ENCODE measurements around the gene TBCC.
"Not testable (repeated sequence)": the region's sequence is repeated elsewhere in the genome, so short reads cannot be mapped to it uniquely, and the experiment has no call there.

TBCC gene

GRCh38 chr6:42769836-42770235 is 23.9 kb upstream of the TBCC start:
- no peak for DNase-seq

DNA sequence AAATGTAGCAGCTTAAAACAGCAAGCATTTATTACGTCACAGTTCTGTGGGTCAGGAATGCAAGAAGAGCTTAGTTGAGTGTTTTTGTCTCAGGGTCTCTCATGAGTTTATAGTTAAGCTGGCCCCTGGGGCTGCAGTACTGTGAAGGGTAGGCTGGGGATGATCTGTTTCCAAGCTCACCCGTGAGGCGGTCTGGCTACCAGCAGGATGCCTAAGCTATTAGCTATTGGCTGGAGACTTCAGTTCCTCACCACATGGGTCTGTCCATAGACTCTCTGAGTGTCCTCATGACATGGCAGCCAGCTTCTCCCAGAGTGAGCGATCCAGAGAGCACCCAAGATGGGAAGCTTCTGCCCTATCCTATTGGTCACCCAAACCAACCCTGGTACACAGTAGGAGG is 23.1 kb upstream of the TBCC start:
- DNase-seq: no peak

- no peak for DNase-seq
These were observed 20.3 kb upstream of the TBCC start for GRCh38 chr6:42766163-42766670.

GRCh38 chr6:42764911-42765648 is 19.2 kb upstream of the TBCC start:
- no peak for DNase-seq

DNA sequence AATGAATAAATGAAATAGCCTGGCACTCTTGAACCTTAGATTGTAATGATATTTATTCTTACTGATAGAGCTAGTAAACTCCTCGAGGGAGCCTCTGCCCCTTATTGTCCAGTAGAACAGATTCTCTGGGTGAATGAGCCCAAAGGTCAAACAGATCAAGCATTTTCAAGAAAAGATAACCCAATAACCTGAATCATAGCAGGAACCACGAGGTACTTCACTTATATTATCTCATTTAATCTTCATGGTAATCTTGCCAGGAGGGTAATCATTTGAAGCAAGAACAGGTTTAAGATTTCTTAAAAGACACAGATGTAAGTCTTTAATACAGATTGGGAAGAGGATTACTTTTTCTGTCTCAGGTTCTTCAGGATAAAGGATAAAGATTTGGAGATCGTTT is 17.0 kb upstream of the TBCC start:
- no peak for DNase-seq

GRCh38 chr6:42762426-42762859 is 16.5 kb upstream of the TBCC start:
- no peak for DNase-seq

DNA sequence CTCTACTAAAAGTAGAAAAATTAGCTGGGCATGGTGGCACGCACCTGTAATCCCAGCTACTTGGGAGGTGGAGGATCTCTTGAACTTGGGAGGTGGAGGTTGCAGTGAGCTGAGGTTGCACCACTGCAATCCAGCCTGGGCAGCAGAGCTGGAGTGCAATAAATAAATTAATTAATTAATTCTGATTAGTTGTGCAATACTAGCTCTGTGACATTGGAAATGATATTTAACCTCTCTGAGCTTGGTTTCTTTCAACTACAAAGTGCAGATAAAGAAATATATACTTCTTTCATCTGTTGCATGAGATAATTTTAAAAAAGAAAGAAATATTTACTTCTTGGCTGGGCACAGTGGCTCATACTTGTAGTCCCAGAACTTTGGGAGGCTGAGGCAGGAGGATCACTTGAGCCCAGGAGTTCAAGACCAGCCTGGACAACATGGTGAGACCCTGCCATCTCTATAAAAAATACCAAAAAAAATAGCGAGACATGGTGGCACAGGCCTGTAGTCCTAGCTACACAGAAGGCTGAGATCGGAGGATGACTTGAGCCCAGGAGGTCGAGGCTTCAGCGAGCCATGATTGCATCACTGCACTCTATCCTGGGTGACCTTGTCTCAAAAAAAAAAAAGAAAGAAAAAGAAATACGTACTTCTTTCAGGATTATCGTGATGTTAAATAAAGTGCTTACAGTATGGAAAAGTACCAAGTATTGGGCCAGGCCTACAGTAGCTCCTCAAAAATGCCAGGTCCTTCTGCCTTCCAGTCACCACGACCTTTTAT is 15.6 kb upstream of the TBCC start:
- DNase-seq: no peak

DNA sequence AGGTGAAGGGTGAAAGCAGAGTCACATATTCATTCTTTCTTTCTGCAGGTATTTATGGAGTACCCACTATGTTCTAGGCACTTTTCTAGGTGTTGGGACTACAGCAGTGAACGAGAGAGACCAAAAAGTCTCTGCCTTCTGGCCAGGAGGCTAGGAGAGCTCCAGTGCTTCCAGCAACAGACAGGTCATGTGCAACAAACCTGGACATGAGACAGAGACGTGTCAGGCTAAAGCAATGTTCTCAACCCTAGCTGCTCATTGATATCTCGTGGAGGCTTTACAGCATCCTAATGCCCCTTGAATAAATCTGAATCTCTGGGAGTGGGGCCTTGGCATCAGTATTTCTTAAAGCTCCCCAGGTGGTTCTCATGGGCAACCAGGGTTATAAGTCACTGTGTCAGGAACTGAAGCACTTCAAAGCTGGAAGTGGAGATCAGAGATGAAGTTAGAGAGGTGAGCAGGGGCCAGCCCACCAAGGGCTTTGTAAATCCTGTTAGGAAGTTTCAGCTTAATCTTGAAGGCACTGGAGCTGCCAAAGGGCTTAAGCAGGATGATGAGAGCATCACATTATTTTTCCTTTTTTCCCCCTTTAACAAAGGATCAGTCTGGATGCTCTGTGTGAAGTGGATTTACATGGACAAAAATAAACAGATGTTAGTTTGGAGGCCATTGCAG is 13.0 kb upstream of the TBCC start:
- no peak for DNase-seq

DNA sequence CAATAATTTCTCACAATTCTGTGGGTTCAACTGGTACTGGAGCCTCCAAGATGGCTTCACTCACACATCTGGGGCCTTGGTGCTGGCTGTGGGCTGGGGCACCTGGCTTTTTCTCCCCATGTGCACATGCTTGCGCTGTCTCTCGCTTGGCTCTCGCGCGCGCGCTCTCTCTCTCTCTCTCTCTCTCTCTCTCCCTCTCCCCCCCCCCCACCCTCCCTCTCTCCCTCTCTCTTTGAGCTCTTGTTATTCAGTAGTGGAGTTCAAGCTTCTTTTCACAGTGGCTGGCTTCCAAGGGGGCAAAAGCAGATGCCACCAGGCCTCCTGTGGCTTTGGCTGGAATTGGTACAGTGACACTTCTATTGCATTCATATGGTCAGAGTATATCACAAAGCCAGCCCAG is 10.8 kb upstream of the TBCC start:
- no peak for DNase-seq

GRCh38 chr6:42754759-42755158 is 8.9 kb upstream of the TBCC start:
- DNase-seq: no peak

GRCh38 chr6:42751055-42751454 is 5.2 kb upstream of the TBCC start:
- DNase-seq: no peak

DNA sequence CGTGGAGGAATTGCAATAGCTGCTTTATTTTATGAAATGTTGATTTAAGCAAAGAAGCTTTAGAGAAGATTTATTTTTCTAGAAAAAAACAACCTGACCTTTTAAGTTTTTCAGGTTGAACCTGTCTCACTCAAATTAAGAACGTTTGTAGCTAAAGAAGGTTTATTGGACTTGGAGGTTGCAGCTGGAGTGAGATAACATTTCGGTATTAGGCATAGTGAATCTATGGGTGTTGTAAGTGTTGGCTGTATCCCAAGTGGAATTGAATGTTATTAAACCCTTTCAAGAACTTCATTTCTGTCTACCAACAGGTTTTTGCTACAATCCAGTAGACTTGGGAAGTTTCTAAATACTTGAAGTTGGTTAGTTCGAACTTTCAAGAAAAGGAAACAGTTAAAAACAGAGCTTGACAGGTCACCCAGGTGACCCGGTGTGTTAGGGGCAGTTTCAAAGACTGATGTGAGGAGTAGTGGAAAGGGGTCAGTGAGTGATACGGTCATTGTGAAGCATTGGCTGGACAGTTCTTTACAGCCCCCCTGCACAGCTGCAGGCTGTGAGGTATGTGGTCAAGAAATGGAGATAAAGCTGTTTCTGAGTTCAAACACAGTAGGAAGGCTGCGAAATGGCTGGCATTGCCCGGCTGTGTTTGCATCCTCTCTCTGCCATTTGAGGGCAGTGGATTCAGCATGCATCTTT is 2.4 kb upstream of the TBCC start:
- no peak for DNase-seq

DNA sequence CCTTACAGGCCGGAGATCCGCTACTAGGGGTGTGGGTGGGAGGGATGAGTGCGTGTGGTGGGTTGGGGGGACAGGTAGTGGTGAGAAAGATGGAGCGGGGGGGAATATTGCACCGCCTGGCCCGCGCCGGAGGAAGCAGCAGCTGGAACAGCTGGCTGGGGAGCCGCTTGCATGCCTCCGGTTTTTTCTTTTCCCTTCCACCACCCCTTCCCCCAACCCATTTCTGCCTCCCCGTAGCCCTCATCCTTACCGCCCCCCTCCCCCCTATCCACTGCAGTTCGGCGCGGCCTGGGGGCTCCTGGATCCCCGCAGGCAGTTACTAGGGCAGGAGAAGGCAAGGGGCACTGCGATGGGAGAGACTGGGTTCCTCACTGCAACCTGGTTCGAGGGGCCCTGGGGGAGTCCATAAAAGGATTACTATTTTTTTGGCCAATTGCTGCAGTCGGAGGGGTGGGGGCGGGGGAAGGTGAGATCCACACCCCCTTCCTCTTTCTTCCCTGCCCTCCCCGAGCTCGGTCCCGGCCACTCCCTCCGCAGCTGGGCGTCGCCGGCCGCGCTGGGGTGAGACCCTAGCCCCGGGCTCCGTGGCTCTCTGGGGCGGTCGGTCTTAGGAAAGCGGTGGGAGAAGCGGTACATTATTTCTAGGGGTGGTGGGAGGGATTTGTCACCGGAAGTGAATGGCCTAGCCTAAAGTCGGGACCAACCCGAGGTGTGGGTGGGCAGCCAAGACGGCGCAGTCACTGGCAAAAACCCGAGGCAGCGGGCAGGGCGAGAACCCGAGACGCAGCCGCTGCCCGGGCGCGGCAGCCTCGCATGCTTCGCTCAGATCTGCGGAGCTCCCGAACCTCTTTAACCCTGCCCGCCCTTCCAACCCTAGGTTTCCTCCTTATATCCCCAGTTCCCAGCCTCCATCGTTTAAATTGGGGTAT is 824 bp upstream of the TBCC start:
- peak; percentile 68 to 75 for DNase-seq

- peak; percentile 5 to 13 for DNase-seq
These were observed 742 bp downstream of the TBCC start for GRCh38 chr6:42745083-42745639.

DNA sequence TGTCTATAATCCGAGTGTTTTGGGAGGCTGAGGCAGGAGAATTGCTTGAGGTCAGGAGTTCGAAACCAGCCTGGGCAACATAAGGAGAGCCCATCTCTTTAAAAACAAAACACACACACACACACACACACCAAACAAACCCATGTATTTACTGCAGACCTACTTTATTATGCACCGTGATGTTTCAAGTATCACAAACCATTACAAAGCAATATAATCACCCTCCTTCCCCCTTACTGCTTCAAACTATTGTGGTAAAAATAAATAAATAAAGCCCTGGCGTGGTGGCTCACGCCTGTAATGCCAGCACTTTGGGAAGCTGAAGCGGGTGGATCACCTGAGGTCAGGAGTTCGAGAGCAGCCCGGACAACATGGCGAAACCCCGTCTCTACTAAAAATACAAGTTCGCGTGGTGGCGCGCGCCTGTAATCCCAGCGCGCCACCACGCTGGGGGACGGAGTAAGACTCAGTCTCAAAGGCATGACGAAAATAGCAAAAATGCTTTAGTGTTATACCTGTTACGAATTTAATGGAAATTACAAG is 1.5 kb downstream of the TBCC start:
- DNase-seq: no peak

DNA sequence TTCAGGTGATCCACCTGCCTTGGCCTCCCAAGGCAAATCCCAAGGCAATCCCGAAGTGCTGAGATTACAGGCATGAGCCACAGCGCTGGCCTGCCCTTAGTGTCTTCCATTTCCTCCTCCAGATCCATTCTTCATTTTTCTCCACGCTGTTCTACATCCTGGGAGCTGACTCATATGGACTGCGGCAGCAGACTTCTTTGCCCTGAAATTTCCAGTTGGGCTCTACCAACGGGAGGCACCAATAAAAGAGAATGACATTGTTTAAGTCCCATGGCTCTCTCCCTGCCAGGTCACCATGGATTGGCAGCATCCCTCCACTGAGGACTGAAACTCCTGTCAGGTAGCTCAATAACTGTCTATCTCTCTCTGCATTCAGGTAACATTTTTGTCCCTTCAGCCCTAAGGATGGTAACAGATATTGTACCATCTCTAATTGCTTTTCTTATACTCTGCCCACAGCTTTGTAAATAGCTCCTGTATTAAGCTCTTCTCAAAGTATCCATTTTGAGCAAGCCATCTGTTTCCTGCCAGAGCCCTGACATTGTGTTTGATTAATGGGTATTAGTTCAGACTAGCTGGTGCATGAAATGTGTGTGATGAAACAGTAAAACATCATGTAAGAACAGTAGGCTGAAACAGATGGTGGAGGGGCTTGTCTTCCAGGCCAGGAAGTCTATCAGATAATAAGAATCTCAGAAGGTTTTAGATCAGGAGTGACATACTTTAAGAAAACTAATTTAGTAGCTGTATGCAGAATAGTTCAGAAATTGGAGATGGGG is 3.6 kb downstream of the TBCC start:
- no peak for DNase-seq

- no peak for DNase-seq
These were observed 5.2 kb downstream of the TBCC start for GRCh38 chr6:42740725-42741124.

- no peak for DNase-seq
These were observed 9.9 kb downstream of the TBCC start for GRCh38 chr6:42735976-42736375.

GRCh38 chr6:42733867-42734481 is 11.9 kb downstream of the TBCC start:
- not testable (repeated sequence) for DNase-seq

- DNase-seq: no peak
These were observed 16.2 kb downstream of the TBCC start for GRCh38 chr6:42729731-42730130.
